HK-2 (cell line): ENCODE measurements around the gene TIPRL.
"Not testable (repeated sequence)": the region's sequence is repeated elsewhere in the genome, so short reads cannot be mapped to it uniquely, and the experiment has no call there.

Experiments used
- DNase-seq: peaks from one replicate; pipeline ENCODE4 v3.0.0-alpha.2; 2018; ENCODE audit not compliant: unreplicated experiment

Gene TIPRL

DNA sequence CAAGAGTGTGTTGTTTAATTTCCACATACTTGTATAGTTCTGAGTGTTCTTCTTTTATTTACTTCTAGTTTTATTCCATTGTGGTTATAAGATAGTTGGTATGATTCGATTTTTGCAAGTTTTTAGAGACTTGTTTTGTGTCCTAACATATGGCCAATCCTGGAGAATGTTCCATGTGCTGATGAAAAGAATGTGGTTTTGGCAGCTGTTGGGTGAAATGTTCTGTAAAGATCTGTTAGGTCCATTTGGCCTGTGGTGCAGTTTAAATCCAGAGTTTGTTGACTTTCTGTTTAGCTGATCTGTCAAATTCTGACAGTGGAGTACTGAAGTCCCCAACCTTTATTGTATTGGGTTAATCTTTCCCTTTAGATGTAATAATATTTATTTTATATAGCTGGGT lies 19.5 kb upstream of the TIPRL start:
- DNase-seq, result no peak

GRCh38 chr1:168159979-168160378 lies 18.8 kb upstream of the TIPRL start:
- no peak for DNase-seq

- no peak for DNase-seq
These were observed 17.3 kb upstream of the TIPRL start for GRCh38 chr1:168161459-168161858.

GRCh38 chr1:168163670-168164069 lies 15.1 kb upstream of the TIPRL start:
- DNase-seq, result no peak

- no peak for DNase-seq
These were observed 14.0 kb upstream of the TIPRL start for GRCh38 chr1:168164771-168165170.

DNA sequence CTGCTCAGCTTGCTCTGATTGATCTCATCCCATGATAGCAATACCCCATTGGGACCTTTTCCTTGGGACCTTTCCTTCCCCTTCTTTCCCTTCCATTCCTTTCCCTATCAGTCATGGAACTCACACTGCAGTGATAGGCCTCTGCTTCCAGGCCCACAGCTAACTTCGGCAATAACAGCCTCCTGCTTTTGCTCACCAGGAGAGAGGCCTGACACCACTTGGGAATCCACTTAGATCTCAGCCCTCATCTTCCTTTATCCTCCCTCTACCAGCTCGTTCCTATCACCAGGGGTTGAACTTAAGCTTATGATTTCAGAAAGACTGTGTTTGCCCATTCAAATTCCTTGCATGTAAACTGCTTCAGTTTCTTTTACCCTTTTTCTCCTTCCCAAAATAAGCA lies 11.0 kb upstream of the TIPRL start:
- no peak for DNase-seq

DNA sequence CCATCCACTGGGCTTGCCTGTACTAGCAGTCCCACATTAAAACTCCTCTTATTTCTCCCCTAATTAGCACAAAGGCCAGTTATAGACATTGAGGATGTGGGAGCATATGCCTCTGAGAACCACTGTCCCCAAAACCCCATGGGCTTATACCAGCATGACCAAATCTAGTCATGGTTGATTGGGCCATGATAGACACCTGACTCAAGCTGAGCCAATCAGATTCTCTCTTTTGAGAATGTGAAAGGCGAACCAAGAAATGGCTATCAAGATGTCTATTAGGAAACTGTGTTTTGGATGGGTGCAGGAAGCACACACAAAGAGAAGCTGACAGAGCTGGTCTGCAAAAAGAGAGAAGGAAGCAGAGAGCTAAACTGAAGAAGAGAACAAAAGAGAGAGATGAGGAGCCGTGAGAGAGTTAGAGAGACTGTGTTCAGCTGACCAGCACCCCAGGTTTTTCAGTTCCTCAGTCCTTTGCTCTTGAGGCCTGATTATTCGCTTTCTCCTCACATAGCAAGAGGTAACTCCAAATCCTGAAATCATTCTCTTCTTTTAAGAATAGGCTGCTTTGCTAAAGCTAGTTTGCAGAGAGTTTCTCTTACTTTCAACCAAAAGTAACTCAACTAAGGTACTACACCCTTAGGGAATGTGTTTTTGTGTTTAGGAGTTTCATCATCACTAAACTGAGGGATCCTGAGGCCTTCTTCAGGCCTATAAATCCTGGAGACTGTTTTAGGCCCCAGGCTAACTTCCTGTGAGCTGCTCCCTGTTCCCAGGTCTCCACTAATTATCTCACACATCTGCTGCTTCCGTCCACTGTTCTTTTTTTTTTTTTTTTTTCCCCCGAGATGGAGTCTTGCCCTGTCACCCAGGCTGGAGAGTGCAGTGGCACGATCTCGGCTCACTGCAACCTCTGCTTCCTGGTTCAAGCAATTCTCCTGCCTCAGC lies 7.9 kb upstream of the TIPRL start:
- DNase-seq, result no peak

GRCh38 chr1:168172250-168172915 lies 6.4 kb upstream of the TIPRL start:
- DNase-seq, result no peak

DNA sequence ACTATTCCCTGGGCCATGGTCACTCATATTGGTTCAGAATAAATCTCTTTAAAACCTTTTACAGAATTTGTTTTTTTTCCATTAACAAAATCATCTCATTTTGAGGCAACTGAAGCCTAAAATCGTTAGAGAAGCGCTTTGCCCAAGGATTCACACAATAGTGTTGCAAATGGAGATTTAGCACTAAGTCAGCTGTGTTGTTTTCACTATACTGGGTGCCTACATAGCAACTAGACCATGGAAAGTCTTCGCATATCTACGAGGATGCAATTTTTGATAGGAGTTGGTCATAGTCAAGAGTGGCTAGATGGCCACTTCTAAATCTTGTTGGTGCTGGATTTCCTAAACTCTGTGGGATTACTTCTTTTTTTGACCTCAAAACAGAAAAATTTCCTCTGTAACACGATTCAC lies 530 bp upstream of the TIPRL start:
- no peak for DNase-seq

GRCh38 chr1:168179438-168180147 lies 831 bp downstream of the TIPRL start:
- DNase-seq, result peak; percentile 8

- no peak for DNase-seq
These were observed 1.4 kb downstream of the TIPRL start for GRCh38 chr1:168180148-168180524.

DNA sequence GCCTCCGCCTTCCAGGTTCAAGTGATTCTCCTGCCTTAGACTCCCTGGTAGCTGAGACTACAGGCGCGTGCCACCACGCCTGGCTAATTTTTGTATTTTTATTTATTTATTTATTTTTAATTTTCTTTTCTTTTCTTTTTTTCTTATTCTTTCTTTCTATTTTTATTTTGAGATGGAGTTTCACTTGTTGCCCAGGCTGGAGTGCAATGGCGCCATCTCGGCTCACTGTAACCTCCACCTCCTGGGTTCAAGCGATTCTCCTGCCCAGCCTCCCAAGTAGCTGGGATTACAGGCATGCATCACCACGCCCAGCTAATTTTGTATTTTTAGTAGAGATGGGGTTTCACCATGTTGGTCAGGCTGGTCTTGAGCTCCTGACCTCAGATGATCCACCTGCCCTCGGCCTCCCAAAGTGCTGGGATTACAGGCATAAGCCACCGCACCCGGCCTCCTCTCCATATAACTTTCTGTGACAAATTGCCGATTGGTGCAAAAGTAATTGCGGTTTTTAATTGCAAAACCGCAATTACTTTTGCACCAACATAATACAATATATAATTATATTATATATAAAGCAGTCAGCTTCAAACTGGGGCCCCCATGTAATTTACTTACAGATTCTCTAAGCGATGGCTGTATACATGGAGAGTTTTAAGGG lies 2.4 kb downstream of the TIPRL start:
- not testable (repeated sequence) for DNase-seq

- DNase-seq, result no peak
These were observed 8.4 kb downstream of the TIPRL start for GRCh38 chr1:168187177-168187576.

GRCh38 chr1:168190403-168190802 lies 11.6 kb downstream of the TIPRL start:
- no peak for DNase-seq

DNA sequence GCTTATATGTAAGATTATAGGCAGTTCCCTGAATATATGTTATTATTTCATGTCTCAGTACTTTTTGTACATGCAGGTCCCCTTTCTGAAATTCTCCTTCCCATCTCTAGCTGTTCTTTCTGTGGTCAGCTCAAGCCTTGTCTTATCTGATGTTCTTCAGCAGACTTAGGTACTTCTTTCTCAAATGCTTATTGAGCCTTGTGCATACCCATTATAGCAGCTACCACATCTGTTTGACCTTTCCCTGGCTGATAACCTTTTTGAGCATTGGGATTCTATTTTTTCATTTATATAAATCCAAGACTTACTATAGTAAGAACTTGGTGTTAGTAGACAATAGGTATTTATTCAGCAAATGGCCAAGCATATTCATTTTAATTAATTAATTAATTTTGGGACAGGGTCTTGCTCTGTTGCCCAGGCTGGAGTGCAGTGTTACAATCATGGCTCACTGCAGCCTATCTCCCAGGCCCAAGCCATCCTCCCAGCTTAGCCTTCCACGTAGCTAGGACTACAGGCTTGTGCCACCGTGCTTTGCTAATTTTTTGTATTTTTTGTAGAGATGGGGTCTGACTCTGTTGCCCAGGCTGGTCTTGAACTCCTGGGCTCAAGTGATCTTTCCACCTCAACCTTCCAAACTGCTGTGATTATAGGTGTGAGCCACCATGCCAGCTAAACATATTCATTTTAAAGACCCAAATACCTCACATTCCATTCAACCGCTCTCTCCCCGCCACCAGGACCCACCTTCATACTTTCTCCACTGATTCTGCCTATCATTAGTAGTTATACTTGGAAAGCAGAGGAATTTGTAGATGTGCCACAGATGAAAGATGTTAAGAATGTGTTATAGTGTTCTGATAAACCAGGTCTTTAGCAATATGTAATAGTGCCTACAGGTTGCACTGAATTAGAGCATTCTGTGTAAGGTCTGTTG lies 16.7 kb downstream of the TIPRL start:
- no peak for DNase-seq

GRCh38 chr1:168199056-168199455 lies 20.3 kb downstream of the TIPRL start:
- DNase-seq, result no peak

DNA sequence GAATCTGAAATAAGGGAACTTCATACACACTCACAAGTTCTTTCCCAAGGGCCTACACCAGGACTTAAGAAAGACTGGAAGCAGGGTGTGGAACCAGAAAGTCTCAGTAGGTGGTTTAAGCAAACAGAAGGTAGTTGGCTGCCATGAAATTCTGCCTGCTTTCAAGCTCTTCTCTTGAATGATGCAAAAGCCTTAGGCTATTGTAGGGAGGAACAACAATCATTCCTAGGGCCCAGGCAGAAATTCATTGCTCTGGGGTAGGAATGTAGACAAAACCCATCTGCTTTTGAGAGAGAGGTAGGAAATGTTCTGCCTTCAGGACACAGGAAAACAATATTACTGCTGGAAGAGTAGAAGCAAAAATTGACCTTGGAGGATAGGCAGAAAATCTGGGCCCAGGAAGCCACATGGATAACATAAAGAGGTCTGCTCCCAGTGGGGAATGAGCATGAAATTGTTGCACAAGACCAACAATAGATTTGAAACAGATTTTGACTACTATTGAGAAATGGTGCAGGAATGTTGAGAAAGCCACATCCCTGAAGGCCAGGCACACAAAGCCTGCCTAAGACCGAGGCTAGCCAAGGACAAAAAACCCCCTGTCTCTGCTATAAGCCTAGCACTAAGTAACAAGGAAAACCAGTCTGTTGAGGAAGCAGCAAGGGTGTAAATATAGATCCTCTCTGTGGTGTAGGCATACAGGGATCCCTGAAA lies 24.3 kb downstream of the TIPRL start:
- no peak for DNase-seq

GRCh38 chr1:168206111-168206510 lies 27.3 kb downstream of the TIPRL start:
- no peak for DNase-seq

- DNase-seq, result not testable (repeated sequence)
These were observed 28.9 kb downstream of the TIPRL start for GRCh38 chr1:168207673-168208072.

- DNase-seq, result no peak
These were observed 31.6 kb downstream of the TIPRL start for GRCh38 chr1:168210312-168210711.
